ENCODE data around the gene TEX261. TPM values are rescaled to one million over a fixed set of nuclear protein-coding genes. Genes with fewer than 3 reads are reported as not detected.

TEX261 gene
- total and polyA plus RNA-seq, 12 donors, result 17.5 to 67.0 (median 42.1) TPM

DNA sequence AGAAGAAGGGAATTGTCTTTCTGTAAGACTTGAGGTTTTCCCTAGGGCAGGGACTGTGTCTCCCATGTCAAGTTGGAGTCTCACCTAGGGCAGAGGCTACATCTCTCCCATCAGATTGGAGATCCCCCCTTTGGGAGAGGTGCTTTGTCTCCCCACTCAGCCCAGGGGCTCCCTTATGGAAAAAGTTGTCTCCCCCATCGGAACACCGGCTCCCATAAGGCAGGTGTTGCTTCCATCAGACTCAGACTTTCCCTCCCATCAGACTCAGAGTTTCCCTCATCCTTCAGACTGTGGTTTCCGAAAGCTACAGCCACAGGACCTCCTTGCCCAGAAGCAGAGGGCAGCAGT lies 10.5 kb downstream of the TEX261 start:
- no peak for DNase-seq
- intact Hi-C loops (cut with DNase I), result no loop called here
- H3K4me3 ChIP-seq, result no peak overlapping the region
- no peak for ATAC-seq
- H3K27ac ChIP-seq, result no peak overlapping the region
- H3K4me1 ChIP-seq, result peaks cover 5 to 38% (median 20%) of the 10 kb centered on the region in 9 donors
- H3K9me3 ChIP-seq, result no peaks in the 10 kb centered on the region
- TF ChIP-seq, protein P1, sequence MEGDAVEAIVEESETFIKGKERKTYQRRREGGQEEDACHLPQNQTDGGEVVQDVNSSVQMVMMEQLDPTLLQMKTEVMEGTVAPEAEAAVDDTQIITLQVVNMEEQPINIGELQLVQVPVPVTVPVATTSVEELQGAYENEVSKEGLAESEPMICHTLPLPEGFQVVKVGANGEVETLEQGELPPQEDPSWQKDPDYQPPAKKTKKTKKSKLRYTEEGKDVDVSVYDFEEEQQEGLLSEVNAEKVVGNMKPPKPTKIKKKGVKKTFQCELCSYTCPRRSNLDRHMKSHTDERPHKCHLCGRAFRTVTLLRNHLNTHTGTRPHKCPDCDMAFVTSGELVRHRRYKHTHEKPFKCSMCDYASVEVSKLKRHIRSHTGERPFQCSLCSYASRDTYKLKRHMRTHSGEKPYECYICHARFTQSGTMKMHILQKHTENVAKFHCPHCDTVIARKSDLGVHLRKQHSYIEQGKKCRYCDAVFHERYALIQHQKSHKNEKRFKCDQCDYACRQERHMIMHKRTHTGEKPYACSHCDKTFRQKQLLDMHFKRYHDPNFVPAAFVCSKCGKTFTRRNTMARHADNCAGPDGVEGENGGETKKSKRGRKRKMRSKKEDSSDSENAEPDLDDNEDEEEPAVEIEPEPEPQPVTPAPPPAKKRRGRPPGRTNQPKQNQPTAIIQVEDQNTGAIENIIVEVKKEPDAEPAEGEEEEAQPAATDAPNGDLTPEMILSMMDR (IDR thresholded peaks at IDR 0.05), result no peak
- H3K36me3 ChIP-seq, result peaks cover 0 to 44% (median 24%) of the 10 kb centered on the region in 9 donors
- H3K27me3 ChIP-seq, result peaks cover 0 to under 1% (median 0%) of the 10 kb centered on the region in 7 donors
- 91 to 93% methylated on average over 3 of the region's 3 CpGs for WGBS, 2 donors

DNA sequence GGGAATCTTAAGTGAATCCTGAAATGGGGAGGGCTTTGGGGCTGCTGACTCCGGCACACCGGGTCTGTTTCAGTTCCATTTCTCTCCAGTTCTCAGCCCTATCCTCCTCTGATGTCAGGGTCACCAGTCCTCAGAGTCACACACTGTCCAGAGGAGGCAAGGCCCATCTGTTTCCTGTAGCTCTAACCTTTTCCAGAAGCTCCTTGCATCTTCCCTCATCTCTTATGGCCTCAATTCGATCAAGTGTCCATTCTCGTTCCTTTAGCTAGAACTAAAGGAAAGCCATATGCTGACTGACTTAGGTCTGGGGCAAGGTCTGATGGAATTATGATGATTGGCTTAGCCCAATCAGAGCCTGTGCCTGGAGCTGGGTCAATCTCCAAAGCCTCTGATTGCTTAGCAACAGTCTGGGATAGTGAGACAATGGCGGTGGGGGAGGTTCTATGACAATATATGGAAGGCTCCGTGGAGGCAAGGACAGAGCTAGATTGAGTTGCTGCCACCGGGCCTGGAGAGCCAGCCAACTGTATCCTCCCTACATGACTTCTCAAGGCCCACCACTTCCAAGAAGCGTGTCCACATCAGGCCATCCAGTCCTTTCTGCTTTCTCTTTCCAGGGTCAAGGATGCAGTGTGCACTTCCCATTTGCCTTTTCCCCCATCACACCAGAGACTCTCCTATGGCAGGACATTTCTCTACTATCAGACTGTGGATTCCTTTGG lies 11.0 kb downstream of the TEX261 start:
- WGBS, 2 donors, result 87 to 89% methylated on average over 8 of the region's 8 CpGs

DNA sequence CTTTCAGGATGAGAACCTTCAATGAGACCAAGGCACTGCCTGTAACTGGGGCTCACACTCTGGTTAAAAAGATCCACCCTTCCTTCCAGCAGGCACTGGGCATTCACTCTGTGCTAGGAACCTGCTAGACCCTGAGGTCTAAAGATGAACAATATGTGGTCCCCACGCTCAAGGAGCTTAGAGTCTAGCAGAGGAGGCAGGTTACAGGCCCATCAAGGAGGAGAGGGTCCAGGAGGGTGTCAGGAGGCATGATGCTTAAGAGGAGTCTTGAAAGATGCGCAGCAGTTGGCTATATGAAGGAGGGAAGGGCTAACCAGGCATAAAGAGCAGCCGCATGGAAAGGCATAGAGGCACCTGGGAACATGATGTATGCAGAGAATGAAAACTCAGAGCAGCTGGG lies 11.7 kb downstream of the TEX261 start:
- DNase-seq, result no peak
- intact Hi-C loops (cut with DNase I), result no loop called here
- peaks cover 0 to 32% (median 12%) of the 10 kb centered on the region in 9 donors for H3K36me3 ChIP-seq
- no peak overlapping the region for H3K4me3 ChIP-seq
- peaks cover 4 to 45% (median 26%) of the 10 kb centered on the region in 9 donors for H3K4me1 ChIP-seq
- 94 to 96% methylated on average over 3 of the region's 3 CpGs for WGBS, 2 donors
- H3K27ac ChIP-seq, result no peak overlapping the region
- TF ChIP-seq, protein P1 (IDR thresholded peaks at IDR 0.05), result no peak
- H3K9me3 ChIP-seq, result no peaks in the 10 kb centered on the region
- no peak for ATAC-seq
- peaks cover 0 to 12% (median 0%) of the 10 kb centered on the region in 7 donors for H3K27me3 ChIP-seq

More for the DNA sequence above, 11.0 kb downstream of the TEX261 start:
- DNase-seq (no peak), ATAC-seq (no peak)
- Histone ChIP-seq H3K36me3 (peaks cover 0 to 39% (median 19%) of the 10 kb centered on the region in 9 donors), H3K4me3 (no peak overlapping the region), H3K27me3 (peaks cover 0 to 6% (median 0%) of the 10 kb centered on the region in 7 donors), H3K27ac (no peak overlapping the region), H3K9me3 (no peaks in the 10 kb centered on the region), H3K4me1 (peaks cover 5 to 44% (median 25%) of the 10 kb centered on the region in 9 donors)
- intact Hi-C loops (cut with DNase I), result no loop called here
- TF ChIP-seq, protein P1 (IDR thresholded peaks at IDR 0.05), result no peak

DNA sequence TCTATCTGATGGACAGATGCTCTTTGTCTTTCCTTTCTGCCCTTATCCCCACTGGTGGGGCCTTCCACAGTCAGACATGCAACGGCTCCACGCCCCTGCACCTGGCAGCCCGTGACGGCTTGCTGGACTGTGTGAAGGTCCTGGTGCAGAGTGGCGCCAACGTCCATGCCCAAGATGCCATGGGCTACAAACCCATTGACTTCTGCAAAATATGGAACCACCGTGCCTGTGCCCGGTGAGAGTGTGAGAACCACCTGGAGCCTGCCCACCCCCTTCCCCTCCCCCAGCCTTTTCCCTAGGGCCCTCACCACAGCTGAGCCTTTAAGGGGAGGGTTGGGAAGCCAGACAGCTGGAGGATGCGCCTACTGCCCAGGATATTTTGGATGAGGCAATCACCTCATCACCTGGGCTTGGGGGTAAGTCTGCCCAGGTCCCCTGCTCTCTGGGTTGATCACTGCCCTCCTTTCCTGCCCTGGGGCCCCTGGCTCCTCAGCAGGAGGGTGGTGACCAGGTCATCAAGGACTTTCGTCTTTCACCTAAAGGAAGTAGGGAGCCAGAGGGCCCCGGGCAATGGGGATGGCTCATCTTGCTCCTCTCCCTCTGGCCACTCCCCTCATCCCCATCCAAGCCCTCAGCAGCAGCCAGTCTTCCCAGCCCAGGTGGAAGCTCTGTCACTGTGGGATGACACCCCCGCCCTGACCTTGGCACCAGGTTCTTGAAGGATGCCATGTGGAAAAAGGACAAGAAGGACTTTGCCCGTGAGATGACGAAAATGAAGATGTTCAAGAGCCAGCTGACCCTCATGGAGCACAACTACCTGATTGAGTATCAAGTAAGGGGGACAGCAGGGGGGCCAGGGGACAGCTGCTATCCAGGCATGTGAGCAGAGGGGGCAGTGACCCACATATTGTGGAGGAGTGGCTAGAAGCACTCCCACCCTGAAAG lies 12.5 kb downstream of the TEX261 start:
- intact Hi-C loops (cut with DNase I), result no loop called here
- TF ChIP-seq, protein P1 (IDR thresholded peaks at IDR 0.05), result no peak
- H3K9me3 ChIP-seq, result no peaks in the 10 kb centered on the region
- ATAC-seq (no peak), DNase-seq (no peak)
- peaks cover 6 to 42% (median 26%) of the 10 kb centered on the region in 9 donors for H3K4me1 ChIP-seq
- WGBS, 2 donors, result 91 to 92% methylated on average over 14 of the region's 14 CpGs
- peaks cover 0 to 24% (median 12%) of the 10 kb centered on the region in 9 donors for H3K36me3 ChIP-seq
- no peak overlapping the region for H3K4me3 ChIP-seq
- peaks cover 0 to 12% (median 0%) of the 10 kb centered on the region in 7 donors for H3K27me3 ChIP-seq
- H3K27ac ChIP-seq, result no peak overlapping the region
